B cell (primary cell): ENCODE results near the gene SIRPA. TPM values are rescaled to one million over a fixed set of nuclear protein-coding genes. Genes with fewer than 3 reads are reported as not detected.

Experiments used
- ATAC-seq: fragments of 200-7000 bp; cut with Tn5 transposase; one replicate; pipeline ENCODE4 v1.10.0; 2021; ENCODE audit warnings: low read depth, mild to moderate bottlenecking, moderate number of reproducible peaks, moderate library complexity
- CTCF ChIA-PET: fragments of 350-600 bp; sonication (Branson Sonifier 250); formaldehyde crosslinking; loops from one replicate; lab custom pipeline; 2021; ENCODE audit warnings: antibody characterized with exemption, inconsistent platforms; lab: Charles Lee
- POLR2A ChIA-PET: fragments of 350-600 bp; sonication (Branson Sonifier 250); formaldehyde crosslinking; loops from one replicate; lab custom pipeline; 2021; ENCODE audit warnings: antibody characterized with exemption; lab: Charles Lee
- DNase-seq: peaks from one replicate; pipeline ENCODE4 v3.0.0; 2013
- H2AFZ ChIP-seq: 2 replicates; pipeline ENCODE4 v1.6.1; 2012; ENCODE audit warnings: mild to moderate bottlenecking, low read depth, low read length; ENCODE audit not compliant: insufficient read depth, poor library complexity, severe bottlenecking
- H3K27ac ChIP-seq, 2 donors: 1 replicate in 1 of 2; 2 replicates in 1 of 2; pipeline ENCODE4 v1.5.1; 2012 to 2013; ENCODE audit warnings: low read length in 2 of 2, mild to moderate bottlenecking in 2 of 2, moderate library complexity in 1 of 2
- H3K27me3 ChIP-seq, 4 experiments: fragments of 200-600 bp in 1 of 4; sonication (generic) in 1 of 4; replicated peaks in 1 of 4; 1 replicate in 2 of 4; 2 replicates in 2 of 4; pipeline versions ENCODE4 v1.6.1 to v1.7.0; 2013 to 2016; ENCODE audit warnings: low read length in 3 of 4, mild to moderate bottlenecking in 2 of 4, mixed read lengths in 1 of 4, moderate library complexity in 1 of 4; ENCODE audit not compliant: insufficient read depth in 4 of 4, control insufficient read depth in 3 of 4; ENCODE audit errors: control extremely low read depth in 1 of 4
- H3K36me3 ChIP-seq, 2 experiments: replicated peaks in 1 of 2; 1 replicate in 1 of 2; 2 replicates in 1 of 2; pipeline versions ENCODE4 v1.6.1 to v1.7.1; 2013; ENCODE audit warnings: low read length in 1 of 2; ENCODE audit not compliant: insufficient read depth in 2 of 2, control insufficient read depth in 1 of 2; ENCODE audit errors: control extremely low read depth in 1 of 2, extremely low read depth in 1 of 2
- H3K4me1 ChIP-seq, 2 donors: fragments of 200-600 bp in 1 of 2; sonication (generic) in 1 of 2; 1 replicate in 1 of 2; 2 replicates in 1 of 2; pipeline versions ENCODE4 v1.5.1 to v1.6.1; 2013 to 2017; ENCODE audit warnings: low read length in 2 of 2; ENCODE audit not compliant: control insufficient read depth in 2 of 2, insufficient read depth in 2 of 2
- H3K4me2 ChIP-seq: replicated peaks from 2 replicates; pipeline ENCODE3; 2012; ENCODE audit warnings: mild to moderate bottlenecking, low read depth, low read length; ENCODE audit not compliant: poor library complexity, severe bottlenecking
- H3K4me3 ChIP-seq, 5 experiments: fragments of 200-600 bp in 1 of 5; sonication (generic) in 1 of 5; 1 replicate in 3 of 5; 2 replicates in 2 of 5; pipeline versions ENCODE4 v1.5.1 to v1.7.0; 2011 to 2016; ENCODE audit warnings: low read length in 4 of 5, mild to moderate bottlenecking in 4 of 5, low read depth in 2 of 5, control low read depth in 1 of 5, moderate library complexity in 1 of 5; ENCODE audit not compliant: insufficient read depth in 1 of 5; ENCODE audit errors: control extremely low read depth in 1 of 5, extremely low read depth in 1 of 5
- H3K79me2 ChIP-seq: fragments of 200-600 bp; sonication (generic); one replicate; pipeline ENCODE4 v1.6.0; 2016; ENCODE audit warnings: low read length; ENCODE audit not compliant: control insufficient read depth, insufficient read depth
- H3K9ac ChIP-seq: fragments of 200-600 bp; sonication (generic); 2 replicates; pipeline ENCODE4 v1.6.1; 2017; ENCODE audit warnings: mild to moderate bottlenecking, low read length, moderate library complexity
- H3K9me3 ChIP-seq, 3 donors: one replicate each; pipeline versions ENCODE4 v1.6.1 to v1.7.1; 2013; ENCODE audit warnings: low read length in 2 of 3; ENCODE audit not compliant: control insufficient read depth in 2 of 3, insufficient read depth in 1 of 3; ENCODE audit errors: control extremely low read depth in 1 of 3
- H4K20me1 ChIP-seq: 2 replicates; pipeline ENCODE4 v1.6.0; 2012; ENCODE audit warnings: mild to moderate bottlenecking, low read length; ENCODE audit not compliant: insufficient read depth, control insufficient read depth, poor library complexity, severe bottlenecking
- H3K27ac Mint-ChIP-seq: one replicate; pipeline ENCODE4 v1.8.0; 2021; ENCODE audit warnings: mixed read lengths
- H3K27me3 Mint-ChIP-seq: one replicate; pipeline ENCODE4 v1.8.0; 2021; ENCODE audit warnings: mixed read lengths
- H3K4me1 Mint-ChIP-seq: one replicate; pipeline ENCODE4 v1.8.0; 2021; ENCODE audit warnings: mixed read lengths
- H3K4me3 Mint-ChIP-seq: one replicate; pipeline ENCODE4 v1.8.0; 2021; ENCODE audit warnings: mixed read lengths
- H3K9me3 Mint-ChIP-seq: one replicate; pipeline ENCODE4 v1.8.0; 2022; ENCODE audit warnings: mixed read lengths; ENCODE audit not compliant: insufficient read depth
- EZH2 ChIP-seq: IDR thresholded peaks from 2 replicates; pipeline ENCODE4 v1.6.1; 2012; ENCODE audit warnings: borderline replicate concordance, low read depth, mild to moderate bottlenecking, moderate library complexity, low read length; ENCODE audit not compliant: insufficient read depth, poor library complexity, severe bottlenecking
- WGBS: methylation state at CpG from one replicate; pipeline ENCODE4 v1.1.5; 2013; ENCODE audit warnings: missing lambda C conversion rate; ENCODE audit not compliant: insufficient coverage; 5-methylcytosine and 5-hydroxymethylcytosine counted together
- intact Hi-C: fragments of 100-400 bp; cut with micrococcal nuclease; formaldehyde crosslinking; loops from one replicate; pipeline ENCODE4 v1.10.0; 2022
- polyA plus RNA-seq: library from polyadenylated mRNA; depleted of rRNA; stranded (reverse); fragments of >200 nt; gene quantifications from 2 replicates; pipeline ENCODE4 v1.2.3, GENCODE V29; 2012
- total RNA-seq, 2 donors: library from RNA; stranded (reverse); fragments of 120-200 nt in 1 of 2; gene quantifications; 1 replicate in 1 of 2; 2 replicates in 1 of 2; pipeline versions ENCODE4 v1.2.3 to v1.2.4, GENCODE V29; 2013 to 2022
- TF ChIP-seq, protein P1 (sequence below): fragments of 200-600 bp; IDR thresholded peaks from one replicate; pipeline ENCODE4 v1.8.0; 2022; ENCODE audit warnings: antibody characterized with exemption, mild to moderate bottlenecking

SIRPA gene
- total and polyA plus RNA-seq, 2 donors (not counting 1 experiment from before 2014, with no cell fraction given), result 0.94 to 10.2 TPM

DNA sequence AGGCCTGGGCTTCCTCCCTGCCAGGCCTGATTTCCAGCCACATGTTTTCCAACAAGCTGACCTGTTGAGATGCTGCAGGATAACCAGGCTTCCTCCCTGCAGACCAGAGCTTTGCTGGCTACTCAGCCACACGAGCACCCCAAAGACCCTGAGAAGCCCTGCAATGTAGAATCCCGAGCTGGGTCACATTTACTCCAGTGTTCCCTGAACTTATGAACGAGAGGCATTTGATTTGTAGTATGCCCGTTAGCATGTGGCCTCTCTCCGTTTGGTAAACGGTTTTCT lies 4.0 kb downstream of the SIRPA start:
- ChIA-PET POLR2A (no interaction called here), CTCF (interaction anchor here (0.7 to 2.9 kb wide), 12 partner anchors 14 to 273 kb away, joined by 3 to 19 read pairs (median 4); no protein-coding TSS in a partner anchor)
- no peaks in the 10 kb centered on the region for H3K27me3 ChIP-seq
- TF ChIP-seq EZH2, result no peak
- TF ChIP-seq, protein P1, sequence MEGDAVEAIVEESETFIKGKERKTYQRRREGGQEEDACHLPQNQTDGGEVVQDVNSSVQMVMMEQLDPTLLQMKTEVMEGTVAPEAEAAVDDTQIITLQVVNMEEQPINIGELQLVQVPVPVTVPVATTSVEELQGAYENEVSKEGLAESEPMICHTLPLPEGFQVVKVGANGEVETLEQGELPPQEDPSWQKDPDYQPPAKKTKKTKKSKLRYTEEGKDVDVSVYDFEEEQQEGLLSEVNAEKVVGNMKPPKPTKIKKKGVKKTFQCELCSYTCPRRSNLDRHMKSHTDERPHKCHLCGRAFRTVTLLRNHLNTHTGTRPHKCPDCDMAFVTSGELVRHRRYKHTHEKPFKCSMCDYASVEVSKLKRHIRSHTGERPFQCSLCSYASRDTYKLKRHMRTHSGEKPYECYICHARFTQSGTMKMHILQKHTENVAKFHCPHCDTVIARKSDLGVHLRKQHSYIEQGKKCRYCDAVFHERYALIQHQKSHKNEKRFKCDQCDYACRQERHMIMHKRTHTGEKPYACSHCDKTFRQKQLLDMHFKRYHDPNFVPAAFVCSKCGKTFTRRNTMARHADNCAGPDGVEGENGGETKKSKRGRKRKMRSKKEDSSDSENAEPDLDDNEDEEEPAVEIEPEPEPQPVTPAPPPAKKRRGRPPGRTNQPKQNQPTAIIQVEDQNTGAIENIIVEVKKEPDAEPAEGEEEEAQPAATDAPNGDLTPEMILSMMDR, result no peak
- no peaks in the 10 kb centered on the region for H3K79me2 ChIP-seq
- H3K9ac ChIP-seq, result no peak overlapping the region
- H3K27ac ChIP-seq, result no peak overlapping the region
- ATAC-seq, result no peak
- H3K4me1 ChIP-seq, result peaks cover 35 to 38% of the 10 kb centered on the region in 2 donors
- Mint-ChIP-seq H3K4me3 (no peak overlapping the region), H3K27me3 (no peaks in the 10 kb centered on the region), H3K4me1 (peaks cover 45% of the 10 kb centered on the region), H3K27ac (no peak overlapping the region), H3K9me3 (no peaks in the 10 kb centered on the region)
- intact Hi-C loops, result loop anchor here (2.0 to 5.0 kb wide), 3 partner anchors 54 to 203 kb away; partner anchors contain the start of gene STK35
- WGBS, result 98% methylated on average over 5 of the region's 6 CpGs
- no peaks in the 10 kb centered on the region for H3K36me3 ChIP-seq
- H3K9me3 ChIP-seq, result no peaks in the 10 kb centered on the region
- no peak for DNase-seq
- no peak overlapping the region for H2AFZ ChIP-seq
- H3K4me3 ChIP-seq, result no peak overlapping the region
- no peaks in the 10 kb centered on the region for H4K20me1 ChIP-seq
- no peak overlapping the region for H3K4me2 ChIP-seq

DNA sequence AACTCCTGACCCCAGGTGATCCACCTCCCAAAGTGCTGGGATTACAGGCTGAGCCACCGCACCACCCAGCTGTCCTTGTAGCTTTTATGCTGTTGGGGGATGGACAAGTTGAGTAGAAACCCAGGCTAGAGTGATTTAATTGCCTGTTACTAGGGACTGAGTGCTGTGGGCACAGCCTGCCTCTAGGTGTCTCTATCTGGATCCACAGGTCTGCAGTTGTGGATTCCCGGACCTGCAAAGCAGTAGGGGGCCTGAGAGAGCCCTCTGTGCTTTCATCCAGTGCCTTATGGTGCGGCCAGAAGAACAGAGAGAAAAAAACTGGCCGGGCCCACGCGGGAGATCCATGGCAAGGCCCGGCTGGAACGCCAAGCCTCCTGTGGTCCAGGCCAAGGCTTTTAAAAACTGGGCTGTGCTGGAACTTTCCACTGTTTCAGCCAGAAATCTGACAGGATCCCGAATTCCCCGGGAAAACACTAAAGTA lies 5.2 kb downstream of the SIRPA start:
- WGBS, result 75% methylated on average over 10 of the region's 10 CpGs
- Histone ChIP-seq H3K9ac (no peak overlapping the region), H3K9me3 (no peaks in the 10 kb centered on the region), H3K79me2 (no peaks in the 10 kb centered on the region), H4K20me1 (no peaks in the 10 kb centered on the region), H3K27ac (no peak overlapping the region), H3K36me3 (no peaks in the 10 kb centered on the region), H2AFZ (no peak overlapping the region), H3K27me3 (no peaks in the 10 kb centered on the region), H3K4me2 (no peak overlapping the region), H3K4me3 (no peak overlapping the region), H3K4me1 (peaks cover 33 to 37% of the 10 kb centered on the region in 2 donors)
- CTCF ChIA-PET, result interaction anchor here (1.1 to 2.9 kb wide), 6 partner anchors 29 to 100 kb away, joined by 3 to 19 read pairs (median 5); no protein-coding TSS in a partner anchor
- no peaks in the 10 kb centered on the region for H3K27me3 Mint-ChIP-seq
- peaks cover 45% of the 10 kb centered on the region for H3K4me1 Mint-ChIP-seq
- H3K27ac Mint-ChIP-seq, result no peak overlapping the region
- DNase-seq, result peak; percentile 52
- no peak for TF ChIP-seq EZH2
- TF ChIP-seq, protein P1, result peak; percentile 37
- peak; percentile 22 for ATAC-seq
- POLR2A ChIA-PET, result interaction anchor here (0.8 kb wide), 1 partner anchor 468 kb away, joined by 4 read pairs; no protein-coding TSS in a partner anchor
- no peaks in the 10 kb centered on the region for H3K9me3 Mint-ChIP-seq
- no peak overlapping the region for H3K4me3 Mint-ChIP-seq
- intact Hi-C loops, result no loop called here
